HG02973 (cell line): ENCODE data around the gene TMEM38B.
"Not testable (repeated sequence)": the region's sequence is repeated elsewhere in the genome, so short reads cannot be mapped to it uniquely, and the experiment has no call there.

ENCODE experiments used
- ATAC-seq: cut with Tn5 transposase; IDR thresholded peaks from one replicate; pipeline ENCODE4 v1.9.1; 2021; ENCODE audit warnings: moderate library complexity; ENCODE audit not compliant: unreplicated experiment

Gene TMEM38B

DNA sequence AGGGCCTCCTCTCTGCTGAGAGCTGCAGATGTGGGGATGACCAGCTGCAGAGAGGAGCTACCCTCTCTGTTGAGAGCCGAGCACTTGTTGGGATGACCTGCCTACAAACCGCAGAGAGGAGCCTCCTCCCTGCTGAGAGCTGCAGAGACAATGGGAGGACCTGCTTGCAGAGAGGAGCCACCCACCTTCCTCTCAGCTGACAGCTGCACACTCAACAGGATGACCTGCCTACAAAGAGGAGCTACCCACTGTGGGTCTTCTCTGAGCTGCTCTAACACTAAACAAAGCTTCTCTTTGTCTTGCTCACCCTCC is 19.6 kb downstream of the TMEM38B start:
- ATAC-seq = no peak

GRCh38 chr9:105716146-105716545 is 21.8 kb downstream of the TMEM38B start:
- no peak for ATAC-seq

DNA sequence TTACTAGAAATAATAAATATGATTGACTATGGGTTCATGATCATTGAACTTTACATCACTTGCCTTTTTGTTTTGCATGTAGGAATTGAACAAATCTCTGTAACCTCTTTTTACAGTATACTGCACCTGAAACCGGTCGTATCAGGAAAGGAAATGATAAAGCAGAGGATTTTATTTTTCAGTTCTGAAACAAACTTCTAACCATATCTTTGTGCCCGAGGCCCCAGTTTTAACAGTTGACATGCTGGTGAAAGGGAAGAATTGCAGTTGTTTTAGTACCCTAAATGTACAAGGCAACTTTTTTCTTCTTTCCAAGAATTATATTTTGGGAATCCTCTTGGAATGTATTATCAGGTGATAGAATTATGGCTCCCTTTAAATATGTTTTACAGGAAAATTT is 27.8 kb downstream of the TMEM38B start:
- ATAC-seq = no peak

GRCh38 chr9:105725370-105725769 is 31.0 kb downstream of the TMEM38B start:
- ATAC-seq = no peak

- ATAC-seq = not testable (repeated sequence)
These were observed 33.9 kb downstream of the TMEM38B start for GRCh38 chr9:105728230-105728629.

- not testable (repeated sequence) for ATAC-seq
These were observed 37.1 kb downstream of the TMEM38B start for GRCh38 chr9:105731420-105731819.

DNA sequence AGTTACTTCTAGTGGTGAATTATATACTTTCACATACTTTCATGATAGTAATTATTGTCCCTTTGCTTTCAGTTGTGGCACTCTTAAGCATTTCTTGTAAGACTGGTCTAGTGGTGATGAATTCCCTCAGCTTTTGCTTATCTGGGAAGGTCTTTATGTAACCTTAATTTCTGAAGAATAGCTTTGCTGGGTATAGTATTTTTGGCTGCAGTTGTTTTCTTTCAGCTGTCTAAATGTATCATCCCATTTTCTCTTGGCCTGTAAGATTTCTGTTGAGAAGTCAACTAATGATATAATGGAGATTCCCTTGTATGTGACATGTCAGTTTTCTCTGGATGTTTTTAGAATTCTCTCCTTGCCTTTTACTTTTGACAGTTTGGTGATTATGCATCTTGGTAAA is 41.0 kb downstream of the TMEM38B start:
- ATAC-seq = no peak

- ATAC-seq = no peak
These were observed 42.9 kb downstream of the TMEM38B start for GRCh38 chr9:105737205-105737604.

DNA sequence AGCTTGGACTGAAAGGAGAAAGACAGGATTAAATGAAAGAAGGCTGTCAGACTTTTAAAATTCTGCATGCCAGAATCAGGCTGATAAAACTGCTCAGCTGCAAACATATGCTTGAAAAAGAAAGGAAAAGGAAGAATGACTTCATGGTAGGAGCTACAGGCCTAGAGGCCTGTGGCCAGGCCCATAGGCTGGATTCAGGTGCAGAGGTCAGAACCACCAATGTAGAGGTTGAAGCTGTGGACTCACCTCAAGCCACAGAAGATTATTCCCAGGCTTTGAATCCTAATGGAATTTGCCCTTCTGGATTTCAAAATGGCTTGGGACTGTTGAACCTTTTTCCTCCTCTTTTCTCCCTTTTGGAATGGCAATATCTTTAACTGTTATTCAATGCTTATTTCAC is 47.7 kb downstream of the TMEM38B start:
- ATAC-seq = no peak

GRCh38 chr9:105747325-105747724 is 53.0 kb downstream of the TMEM38B start:
- ATAC-seq = not testable (repeated sequence)

DNA sequence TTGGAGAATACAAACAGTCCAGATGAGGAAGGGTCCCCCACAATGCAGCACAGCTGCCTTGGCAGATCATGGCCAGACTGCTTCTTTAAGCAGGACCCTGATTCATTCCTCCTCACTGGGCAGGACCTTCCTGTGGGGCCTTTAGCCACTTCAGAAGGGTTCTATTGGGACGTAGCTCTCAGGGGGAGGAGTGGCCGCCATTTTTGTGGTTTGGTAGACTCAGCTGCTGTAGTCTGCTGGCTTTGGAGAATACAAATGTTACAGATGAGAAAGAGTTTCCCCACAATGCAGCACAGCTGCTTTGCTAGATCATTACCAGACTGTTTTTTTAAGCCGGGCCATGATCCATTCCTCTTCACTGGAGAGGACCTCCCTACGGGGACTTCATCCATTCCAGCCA is 57.4 kb downstream of the TMEM38B start:
- no peak for ATAC-seq

GRCh38 chr9:105757496-105758251 is 63.3 kb downstream of the TMEM38B start:
- ATAC-seq = no peak

DNA sequence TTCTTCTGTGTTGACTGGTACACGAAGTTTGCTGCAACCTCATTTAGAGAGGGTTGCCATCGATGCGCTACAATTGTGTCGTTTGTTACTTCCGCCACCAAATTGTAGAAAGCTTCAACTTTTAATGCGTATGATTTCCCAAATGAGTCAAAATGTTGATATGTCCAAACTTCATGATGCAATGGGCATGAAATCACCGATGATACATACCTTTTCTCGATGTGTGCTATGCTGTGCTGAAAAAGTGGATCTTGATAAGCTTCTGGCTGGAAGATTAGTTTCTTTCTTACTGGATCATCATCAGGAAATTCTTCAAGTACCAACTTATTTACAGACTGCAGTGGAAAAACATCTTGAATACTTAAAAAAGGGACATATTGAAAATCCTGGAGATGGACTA is 65.7 kb downstream of the TMEM38B start:
- no peak for ATAC-seq

DNA sequence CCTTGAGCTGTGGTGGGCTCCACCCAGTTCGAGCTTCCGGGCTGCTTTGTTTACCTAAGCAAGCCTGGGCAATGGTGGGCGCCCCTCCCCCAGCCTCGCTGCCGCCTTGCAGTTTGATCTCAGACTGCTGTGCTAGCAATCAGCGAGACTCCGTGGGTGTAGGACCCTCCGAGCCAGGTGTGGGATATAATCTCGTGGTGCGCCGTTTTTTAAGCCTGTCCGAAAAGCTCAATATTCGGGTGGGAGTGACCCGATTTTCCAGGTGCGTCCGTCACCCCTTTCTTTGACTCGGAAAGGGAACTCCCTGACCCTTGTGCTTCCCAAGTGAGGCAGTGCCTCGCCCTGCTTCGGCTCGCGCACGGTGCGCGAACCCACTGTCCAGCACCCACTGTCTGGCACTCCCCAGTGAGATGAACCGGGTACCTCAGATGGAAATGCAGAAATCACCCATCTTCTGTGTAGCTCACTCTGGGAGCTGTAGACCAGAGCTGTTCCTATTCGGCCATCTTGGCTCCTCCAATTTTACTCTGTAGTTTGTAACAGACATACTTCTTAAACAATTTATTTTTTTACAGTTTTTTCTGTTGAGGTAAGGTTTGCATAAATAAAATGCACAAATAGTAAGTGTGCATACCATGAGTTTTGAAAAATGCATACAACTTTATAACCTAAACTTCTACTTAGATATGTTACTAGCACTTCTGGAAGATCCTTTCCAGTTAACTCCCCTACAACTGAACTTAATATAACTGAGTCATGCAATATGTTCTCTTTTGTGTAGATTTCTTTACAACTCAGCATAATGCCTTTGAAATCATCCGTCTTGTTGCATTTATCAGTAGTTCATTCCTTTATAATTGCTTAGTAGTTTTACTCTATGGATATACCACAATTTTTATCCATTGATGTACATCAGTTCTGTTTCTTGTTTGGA is 88.5 kb downstream of the TMEM38B start:
- not testable (repeated sequence) for ATAC-seq

GRCh38 chr9:105783495-105783872 is 89.1 kb downstream of the TMEM38B start:
- not testable (repeated sequence) for ATAC-seq

DNA sequence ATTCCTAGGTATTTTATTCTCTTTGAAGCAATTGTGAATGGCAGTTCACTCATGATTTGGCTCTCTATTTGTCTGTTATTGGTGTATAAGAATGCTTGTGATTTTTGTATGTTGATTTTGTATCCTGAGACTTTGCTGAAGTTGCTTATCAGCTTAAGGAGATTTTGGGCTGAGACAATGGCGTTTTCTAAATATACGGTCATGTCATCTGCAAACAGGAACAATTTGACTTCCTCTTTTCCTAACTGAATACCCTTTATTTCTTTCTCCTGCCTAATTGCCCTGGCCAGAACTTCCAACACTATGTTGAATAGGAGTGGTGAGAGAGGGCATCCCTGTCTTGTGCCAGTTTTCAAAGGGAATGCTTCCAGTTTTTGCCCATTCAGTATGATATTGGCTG is 92.5 kb downstream of the TMEM38B start:
- not testable (repeated sequence) for ATAC-seq

DNA sequence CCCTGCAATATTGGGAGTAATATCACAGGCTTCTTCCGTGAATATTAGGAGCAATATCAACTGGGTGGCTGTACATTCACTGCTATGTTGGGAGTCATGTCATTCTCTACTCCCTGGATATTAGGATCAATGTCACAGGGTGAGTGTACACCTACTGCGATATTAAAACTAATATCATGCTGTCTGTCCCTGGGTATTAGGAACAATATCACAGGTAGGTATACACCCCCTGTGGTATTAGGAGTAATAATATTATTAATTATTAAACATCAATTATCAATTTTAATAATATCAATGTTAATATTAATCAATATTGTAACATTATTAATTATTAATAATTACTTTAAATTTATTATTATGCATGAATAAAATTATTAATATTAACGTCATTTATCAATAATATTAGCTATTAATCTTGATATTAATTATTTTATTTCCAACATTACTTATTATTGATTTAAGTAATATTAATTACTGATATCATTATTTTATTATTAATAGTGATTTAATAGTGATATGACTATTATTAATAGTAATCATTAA is 121.9 kb downstream of the TMEM38B start:
- no peak for ATAC-seq

- no peak for ATAC-seq
These were observed 122.6 kb downstream of the TMEM38B start for GRCh38 chr9:105816981-105817380.

DNA sequence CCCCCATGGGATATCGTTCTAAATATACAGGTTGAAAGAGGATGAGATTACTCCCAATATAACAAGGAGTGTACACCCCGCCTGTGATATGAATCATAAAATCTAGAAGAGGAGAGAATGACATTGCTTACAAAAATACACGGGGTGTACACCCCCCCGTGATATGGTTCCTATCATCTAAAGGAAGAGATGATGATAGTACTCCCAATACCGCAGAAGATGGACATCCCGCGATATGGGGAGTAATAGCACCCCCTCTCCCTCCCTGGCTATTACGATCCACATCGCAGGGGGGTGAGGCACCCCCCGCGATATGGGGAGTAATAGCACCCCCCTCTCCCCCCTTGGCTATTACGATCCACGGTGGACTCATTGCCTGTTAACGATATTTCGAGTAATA is 124.6 kb downstream of the TMEM38B start:
- ATAC-seq = no peak

GRCh38 chr9:105822814-105823213 is 128.5 kb downstream of the TMEM38B start:
- ATAC-seq = no peak
